ENCODE results near the gene EPB42.
"Not testable (repeated sequence)": the region's sequence is repeated elsewhere in the genome, so short reads cannot be mapped to it uniquely, and the experiment has no call there.

Gene EPB42

GRCh38 chr15:43241100-43241499 is 20.3 kb upstream of the EPB42 start:
- no peak for DNase-seq (ENCODE audit: low read depth in 2 of 2)

- no peak for DNase-seq (ENCODE audit: low read depth in 2 of 2)
Observed at GRCh38 chr15:43239732-43240491, 19.1 kb upstream of the EPB42 start.

GRCh38 chr15:43238671-43239131 is 17.9 kb upstream of the EPB42 start:
- DNase-seq (ENCODE audit: low read depth in 2 of 2): no peak

GRCh38 chr15:43237842-43238470 is 17.1 kb upstream of the EPB42 start:
- DNase-seq (ENCODE audit: low read depth in 2 of 2): no peak

GRCh38 chr15:43235536-43235935 is 14.7 kb upstream of the EPB42 start:
- no peak for DNase-seq (ENCODE audit: low read depth in 2 of 2)

GRCh38 chr15:43232289-43232874 is 11.6 kb upstream of the EPB42 start:
- DNase-seq (ENCODE audit: low read depth in 2 of 2): no peak

GRCh38 chr15:43230640-43231115 is 9.9 kb upstream of the EPB42 start:
- DNase-seq (ENCODE audit: low read depth in 2 of 2): no peak

GRCh38 chr15:43229977-43230376 is 9.2 kb upstream of the EPB42 start:
- DNase-seq (ENCODE audit: low read depth in 2 of 2): no peak

GRCh38 chr15:43226436-43227305 is 5.9 kb upstream of the EPB42 start:
- DNase-seq (ENCODE audit: low read depth in 2 of 2): no peak

GRCh38 chr15:43225950-43226255 is 5.1 kb upstream of the EPB42 start:
- DNase-seq (ENCODE audit: low read depth in 2 of 2): not testable (repeated sequence)

GRCh38 chr15:43225201-43225949 is 4.6 kb upstream of the EPB42 start:
- DNase-seq (ENCODE audit: low read depth in 2 of 2): peak; percentile 3 to 31

- DNase-seq (ENCODE audit: low read depth in 2 of 2): no peak
Observed at GRCh38 chr15:43221422-43221821, 604 bp upstream of the EPB42 start.

GRCh38 chr15:43219929-43220928 is 589 bp downstream of the EPB42 start:
- DNase-seq (ENCODE audit: low read depth in 2 of 2): no peak

- DNase-seq (ENCODE audit: low read depth in 2 of 2): peak in 1 of 2 donors; percentile 9
Observed at GRCh38 chr15:43218908-43219706, 1.7 kb downstream of the EPB42 start.

GRCh38 chr15:43215961-43216360 is 4.9 kb downstream of the EPB42 start:
- DNase-seq (ENCODE audit: low read depth in 2 of 2): no peak

- no peak for DNase-seq (ENCODE audit: low read depth in 2 of 2)
Observed at GRCh38 chr15:43214592-43215295, 6.1 kb downstream of the EPB42 start.

- DNase-seq (ENCODE audit: low read depth in 2 of 2): no peak
Observed at GRCh38 chr15:43214169-43214568, 6.6 kb downstream of the EPB42 start.

- DNase-seq (ENCODE audit: low read depth in 2 of 2): no peak
Observed at GRCh38 chr15:43213466-43213865, 7.4 kb downstream of the EPB42 start.

- no peak for DNase-seq (ENCODE audit: low read depth in 2 of 2)
Observed at GRCh38 chr15:43212951-43213350, 7.9 kb downstream of the EPB42 start.

Data from stimulated activated CD4-positive, alpha-beta T cell treated with anti-CD3 and anti-CD28 coated beads, Interleukin-4, amount 100 ng/mL, for 48 hours (primary cell).